Activated CD8-positive, alpha-beta T cell treated with anti-CD3 and anti-CD28 coated beads for 36 hours (primary cell): ENCODE data around the gene CARD19. TPM values are rescaled to one million over a fixed set of nuclear protein-coding genes. Genes with fewer than 3 reads are reported as not detected.

ENCODE experiments used
- ATAC-seq: fragments of 200-7000 bp; cut with Tn5 transposase; one replicate; pipeline ENCODE4 v1.10.0; 2021; ENCODE audit warnings: mild to moderate bottlenecking, moderate library complexity
- CTCF ChIA-PET: fragments of 350-600 bp; sonication (Branson Sonifier 250); formaldehyde crosslinking; loops from one replicate; lab custom pipeline; 2021; ENCODE audit warnings: antibody characterized with exemption; lab: Charles Lee
- POLR2A ChIA-PET: fragments of 350-600 bp; sonication (Branson Sonifier 250); formaldehyde crosslinking; loops from one replicate; lab custom pipeline; 2021; ENCODE audit warnings: antibody characterized with exemption; lab: Charles Lee
- DNase-seq: peaks from one replicate; pipeline ENCODE4 v3.0.0-alpha.2; 2020
- H3K27ac Mint-ChIP-seq: one replicate; pipeline ENCODE4 v1.8.0; 2021; ENCODE audit warnings: mild to moderate bottlenecking, mixed read lengths
- H3K27me3 Mint-ChIP-seq: one replicate; pipeline ENCODE4 v1.8.0; 2021; ENCODE audit warnings: mixed read lengths
- H3K36me3 Mint-ChIP-seq: one replicate; pipeline ENCODE4 v1.8.0; 2021; ENCODE audit warnings: low read depth, mixed read lengths
- H3K4me1 Mint-ChIP-seq: one replicate; pipeline ENCODE4 v1.8.0; 2021; ENCODE audit warnings: low read depth, mixed read lengths
- H3K4me3 Mint-ChIP-seq: one replicate; pipeline ENCODE4 v1.8.0; 2021; ENCODE audit warnings: mild to moderate bottlenecking, moderate library complexity, mixed read lengths
- H3K9me3 Mint-ChIP-seq: one replicate; pipeline ENCODE4 v1.8.0; 2021; ENCODE audit warnings: mixed read lengths
- intact Hi-C: fragments of 100-400 bp; cut with micrococcal nuclease; formaldehyde crosslinking; loops from one replicate; pipeline ENCODE4 v1.10.0; 2022
- total RNA-seq, 2 experiments: library from RNA; stranded (reverse); gene quantifications; one replicate each; pipeline ENCODE4 v1.2.3, GENCODE V29; 2021
- TF ChIP-seq, protein P1 (sequence below): fragments of 200-600 bp; IDR thresholded peaks from one replicate; pipeline ENCODE4 v1.8.0; 2022; ENCODE audit warnings: antibody characterized with exemption, mild to moderate bottlenecking

The CARD19 gene
- total RNA-seq, 2 experiments from 2014 or later: 42.9 to 43.4 TPM

DNA sequence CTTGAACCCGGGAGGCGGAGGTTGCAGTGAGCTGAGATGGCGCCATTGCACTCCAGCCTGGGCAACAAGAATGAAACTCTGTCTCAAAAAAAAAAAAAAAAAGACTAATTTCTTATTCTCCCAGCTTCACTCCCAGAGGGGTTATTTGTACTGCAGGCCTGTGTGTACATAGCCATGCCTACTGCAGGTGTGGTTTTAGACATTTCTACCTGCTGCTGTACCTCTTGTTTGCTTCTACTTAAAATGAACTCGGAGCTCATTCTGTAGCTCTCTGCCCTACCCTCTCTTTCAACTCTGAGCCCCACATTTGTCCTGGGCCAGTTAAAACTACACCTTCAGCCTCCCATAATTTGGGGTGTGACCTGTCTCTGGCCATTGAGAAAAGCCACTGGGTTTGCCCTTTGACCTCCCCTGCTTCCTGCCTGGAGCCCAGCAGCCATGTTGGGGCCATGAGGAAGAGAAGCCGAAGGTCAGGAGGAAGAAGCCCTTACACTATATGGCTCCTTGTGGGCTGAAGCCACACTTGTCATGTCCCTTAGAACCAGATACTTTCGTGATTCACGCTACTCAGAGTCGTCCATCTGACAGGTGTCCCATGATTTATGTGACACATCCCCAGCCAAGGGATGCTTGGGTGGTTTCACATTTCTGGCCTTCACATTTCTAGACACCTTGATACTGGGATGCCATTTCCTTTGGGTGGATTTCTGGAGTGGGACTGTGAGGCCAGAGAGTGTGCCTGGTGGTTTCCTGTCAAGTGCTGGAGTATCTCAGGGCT, 9.4 kb upstream of the CARD19 start:
- Mint-ChIP-seq H3K9me3 (peaks cover 16% of the 10 kb centered on the region), H3K4me1 (peaks cover 55% of the 10 kb centered on the region), H3K27me3 (no peaks in the 10 kb centered on the region), H3K27ac (no peak overlapping the region), H3K36me3 (peaks cover 66% of the 10 kb centered on the region), H3K4me3 (no peak overlapping the region)
- DNase-seq: no peak
- POLR2A ChIA-PET: interaction anchor here (1.4 kb wide), 1 partner anchor 21 kb away, joined by 4 read pairs; no protein-coding TSS in a partner anchor
- ATAC-seq: no peak
- CTCF ChIA-PET: no interaction called here
- TF ChIP-seq, protein P1, sequence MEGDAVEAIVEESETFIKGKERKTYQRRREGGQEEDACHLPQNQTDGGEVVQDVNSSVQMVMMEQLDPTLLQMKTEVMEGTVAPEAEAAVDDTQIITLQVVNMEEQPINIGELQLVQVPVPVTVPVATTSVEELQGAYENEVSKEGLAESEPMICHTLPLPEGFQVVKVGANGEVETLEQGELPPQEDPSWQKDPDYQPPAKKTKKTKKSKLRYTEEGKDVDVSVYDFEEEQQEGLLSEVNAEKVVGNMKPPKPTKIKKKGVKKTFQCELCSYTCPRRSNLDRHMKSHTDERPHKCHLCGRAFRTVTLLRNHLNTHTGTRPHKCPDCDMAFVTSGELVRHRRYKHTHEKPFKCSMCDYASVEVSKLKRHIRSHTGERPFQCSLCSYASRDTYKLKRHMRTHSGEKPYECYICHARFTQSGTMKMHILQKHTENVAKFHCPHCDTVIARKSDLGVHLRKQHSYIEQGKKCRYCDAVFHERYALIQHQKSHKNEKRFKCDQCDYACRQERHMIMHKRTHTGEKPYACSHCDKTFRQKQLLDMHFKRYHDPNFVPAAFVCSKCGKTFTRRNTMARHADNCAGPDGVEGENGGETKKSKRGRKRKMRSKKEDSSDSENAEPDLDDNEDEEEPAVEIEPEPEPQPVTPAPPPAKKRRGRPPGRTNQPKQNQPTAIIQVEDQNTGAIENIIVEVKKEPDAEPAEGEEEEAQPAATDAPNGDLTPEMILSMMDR: no peak
- intact Hi-C loops: no loop called here

DNA sequence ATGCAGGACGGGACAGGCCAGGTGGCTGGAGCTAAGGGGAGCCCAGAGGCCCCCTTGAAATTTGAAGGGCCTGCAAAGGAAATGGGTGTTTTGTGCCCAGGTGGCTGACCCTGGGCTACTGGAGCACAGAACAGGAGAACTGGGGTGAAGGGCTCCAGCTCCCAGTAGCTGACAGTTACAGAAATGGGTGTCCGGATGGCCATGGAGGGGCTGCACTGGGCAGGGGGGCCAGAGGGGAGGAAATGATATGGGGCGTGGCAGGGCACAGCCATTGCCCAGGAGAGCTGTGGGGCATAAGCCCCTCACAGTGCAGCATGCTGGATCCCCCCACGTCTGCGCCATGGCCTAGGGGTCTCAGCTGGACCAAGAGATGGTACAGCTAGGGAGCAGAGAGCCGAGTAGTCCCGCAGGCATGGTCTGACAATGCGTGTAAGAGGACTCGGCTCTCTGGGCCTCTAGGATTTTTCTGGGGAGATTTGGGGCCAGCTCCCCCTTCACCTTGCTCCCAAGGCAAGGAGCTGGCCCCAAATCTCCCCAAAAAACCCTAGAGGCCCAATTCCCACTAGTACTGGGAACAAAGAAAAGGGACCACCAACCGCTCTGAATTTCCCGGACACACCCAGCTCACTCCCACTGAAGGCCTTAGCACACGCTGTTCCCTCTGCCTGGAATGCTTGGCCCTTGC, 7.9 kb upstream of the CARD19 start:
- POLR2A ChIA-PET: interaction anchor here (0.6 to 1.5 kb wide), 5 partner anchors 9 to 122 kb away, joined by 3 to 6 read pairs (median 4); no protein-coding TSS in a partner anchor
- peak overlapping the region; percentile 50 for H3K27ac Mint-ChIP-seq
- peaks cover 57% of the 10 kb centered on the region for H3K36me3 Mint-ChIP-seq
- CTCF ChIA-PET: interaction anchor here (1.4 to 1.5 kb wide), 2 partner anchors 9 to 23 kb away, joined by 3 to 5 read pairs; no protein-coding TSS in a partner anchor
- TF ChIP-seq, protein P1: no peak
- DNase-seq (no peak), ATAC-seq (no peak)
- H3K27me3 Mint-ChIP-seq: no peaks in the 10 kb centered on the region
- H3K9me3 Mint-ChIP-seq: peaks cover 25% of the 10 kb centered on the region
- no peak overlapping the region for H3K4me3 Mint-ChIP-seq
- intact Hi-C loops: no loop called here
- H3K4me1 Mint-ChIP-seq: peaks cover 58% of the 10 kb centered on the region

DNA sequence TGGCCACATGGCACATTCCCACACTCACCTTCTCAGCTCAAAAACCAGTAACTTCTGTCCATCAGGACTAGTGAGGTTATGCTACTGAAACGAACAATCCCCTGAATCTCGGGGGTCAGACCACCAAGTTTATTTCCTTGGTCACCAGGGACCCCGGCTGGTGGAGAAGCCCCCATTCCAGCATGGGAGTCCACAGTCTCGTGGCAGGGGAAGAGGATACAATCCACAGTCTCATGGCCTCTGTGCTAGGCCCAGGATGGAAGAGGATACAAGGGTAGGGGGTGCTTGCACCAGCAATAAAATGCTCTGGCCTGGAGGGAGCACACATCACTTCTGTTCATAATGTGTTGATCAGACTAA, 7.4 kb upstream of the CARD19 start:
- peaks cover 53% of the 10 kb centered on the region for H3K36me3 Mint-ChIP-seq
- CTCF ChIA-PET: interaction anchor here (1.4 to 1.5 kb wide), 2 partner anchors 10 to 23 kb away, joined by 3 to 5 read pairs; no protein-coding TSS in a partner anchor
- H3K9me3 Mint-ChIP-seq: peaks cover 24% of the 10 kb centered on the region
- POLR2A ChIA-PET: interaction anchor here (0.6 to 1.5 kb wide), 5 partner anchors 9 to 122 kb away, joined by 3 to 6 read pairs (median 4); no protein-coding TSS in a partner anchor
- ATAC-seq (no peak), DNase-seq (no peak)
- no peaks in the 10 kb centered on the region for H3K27me3 Mint-ChIP-seq
- peak overlapping the region; percentile 50 for H3K27ac Mint-ChIP-seq
- peaks cover 59% of the 10 kb centered on the region for H3K4me1 Mint-ChIP-seq
- intact Hi-C loops: no loop called here
- H3K4me3 Mint-ChIP-seq: no peak overlapping the region
- TF ChIP-seq, protein P1: no peak

DNA sequence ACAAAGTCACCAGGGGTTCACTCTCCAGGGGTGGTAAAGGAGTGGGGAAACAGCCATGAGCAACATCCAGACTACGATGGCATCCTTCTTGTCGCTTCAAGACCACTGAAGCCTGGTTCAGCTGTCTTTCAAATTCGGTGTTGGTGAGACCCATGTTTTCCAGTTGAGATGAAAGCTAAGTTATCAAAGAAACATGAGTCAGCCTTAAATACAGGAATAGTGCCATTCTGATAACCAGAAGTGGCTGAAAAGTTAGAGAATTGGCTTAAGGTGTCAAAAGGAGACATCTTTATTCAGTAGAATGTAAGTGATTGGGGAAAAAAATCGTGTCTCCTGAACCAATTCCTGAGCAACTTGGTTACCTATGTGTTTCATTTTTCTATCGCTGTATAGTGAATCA, 7.0 kb upstream of the CARD19 start:
- intact Hi-C loops: no loop called here
- Mint-ChIP-seq H3K27me3 (no peaks in the 10 kb centered on the region), H3K36me3 (peaks cover 51% of the 10 kb centered on the region), H3K4me1 (peaks cover 59% of the 10 kb centered on the region), H3K4me3 (no peak overlapping the region), H3K9me3 (peaks cover 22% of the 10 kb centered on the region), H3K27ac (peak overlapping the region; percentile 50)
- ChIA-PET POLR2A (interaction anchor here (1.3 to 1.5 kb wide), 3 partner anchors 10 to 123 kb away, joined by 4 to 6 read pairs (median 4); no protein-coding TSS in a partner anchor), CTCF (interaction anchor here (1.4 kb wide), 1 partner anchor 24 kb away, joined by 5 read pairs; no protein-coding TSS in a partner anchor)
- ATAC-seq (no peak), DNase-seq (no peak)
- TF ChIP-seq, protein P1: no peak
